K562 (cell line): Measurements from ENCODE around the gene FDX1. TPM values are rescaled to one million over a fixed set of nuclear protein-coding genes. Genes with fewer than 3 reads are reported as not detected.

ENCODE experiments used
- CBX2 ChIP-seq: fragments of 200-600 bp; sonication (generic); IDR thresholded peaks from one replicate; pipeline ENCODE4 v1.6.1; 2012; ENCODE audit warnings: mild to moderate bottlenecking, low read length, inconsistent platforms; ENCODE audit not compliant: insufficient read depth, poor library complexity, severe bottlenecking
- HDAC1 ChIP-seq, 2 experiments: fragments of 450-650 bp; IDR thresholded peaks; 2 replicates each; pipeline ENCODE4 v1.6.1; 2016 to 2017; ENCODE audit warnings: inconsistent platforms in 1 of 2, mild to moderate bottlenecking in 1 of 2, moderate library complexity in 1 of 2
- KDM4B ChIP-seq, 2 experiments: fragments of 450-650 bp in 1 of 2; sonication (generic) in 1 of 2; IDR thresholded peaks; 2 replicates each; pipeline ENCODE4 v1.6.1; 2016 to 2017; ENCODE audit warnings: borderline replicate concordance in 2 of 2, antibody characterized with exemption in 1 of 2, low read depth in 1 of 2, mild to moderate bottlenecking in 1 of 2
- KDM5B ChIP-seq: fragments of 200-600 bp; sonication (generic); IDR thresholded peaks from 2 replicates; pipeline ENCODE4 v1.6.1; 2012; ENCODE audit warnings: low read depth, mild to moderate bottlenecking, moderate library complexity, low read length, control low read depth, inconsistent platforms; ENCODE audit not compliant: insufficient replicate concordance
- NCOA1 ChIP-seq: fragments of 450-650 bp; IDR thresholded peaks from 2 replicates; pipeline ENCODE4 v1.6.1; 2016; ENCODE audit warnings: low read depth
- NFXL1 ChIP-seq: fragments of 450-650 bp; formaldehyde crosslinking; IDR thresholded peaks from 2 replicates; pipeline ENCODE4 v1.4.0; 2021; ENCODE audit warnings: mild to moderate bottlenecking
- RFX7 ChIP-seq: fragments of 250-450 bp; sonication (Bioruptor Pico); IDR thresholded peaks from 2 replicates; pipeline ENCODE4 v1.5.1; 2021; ENCODE audit warnings: mild to moderate bottlenecking
- SAFB2 ChIP-seq: fragments of 200-400 bp; formaldehyde crosslinking; IDR thresholded peaks from 2 replicates; pipeline ENCODE4 v1.6.1; 2018; ENCODE audit warnings: borderline replicate concordance, low read length, low read depth, moderate library complexity; ENCODE audit not compliant: severe bottlenecking
- SMAD1 ChIP-seq: fragments of 150-350 bp; IDR thresholded peaks from 2 replicates; pipeline ENCODE4 v1.6.1; 2014; ENCODE audit warnings: low read length, low read depth; ENCODE audit not compliant: partially characterized antibody
- TBP ChIP-seq: optimal IDR thresholded peaks from 2 replicates; pipeline ENCODE3; 2011; ENCODE audit warnings: low read depth, low read length, improper control_type of control experiment
- ZNF778 ChIP-seq: fragments of 450-650 bp; formaldehyde crosslinking; IDR thresholded peaks from 2 replicates; pipeline ENCODE4 v1.4.0; 2020; ENCODE audit warnings: mild to moderate bottlenecking, moderate library complexity
- polyA plus RNA-seq, 8 experiments: library from polyadenylated mRNA; depleted of rRNA in 4 of 8; stranded (reverse) in 5 of 8; unstranded in 3 of 8; fragments of >200 nt; fragmentation: Nextera tagmentation in 2 of 8; fragmentation: Illumina TruSeq in 1 of 8; extraction: Ambion mirVana in 2 of 8; extraction: Trizol in 1 of 8; gene quantifications; 2 replicates each; pipeline versions ENCODE4 v1.2.1 to v1.2.3, GENCODE V29; 2011 to 2014; ENCODE audit warnings: inconsistent platforms in 1 of 8, missing spikeins in 1 of 8
- total RNA-seq, 7 experiments: library from RNA; depleted of rRNA in 6 of 7; stranded (reverse); fragments of >200 nt in 6 of 7; fragmentation: Illumina TruSeq in 2 of 7; extraction: Trizol in 2 of 7; gene quantifications; 2 replicates each; pipeline versions ENCODE4 v1.2.1 to v1.2.3, GENCODE V29; 2011 to 2021; ENCODE audit warnings: low replicate concordance in 1 of 7
- TF ChIP-seq, protein P1 (sequence below): sonication (generic); formaldehyde crosslinking; IDR thresholded peaks from 2 replicates; pipeline ENCODE4 v1.8.1; 2023; ENCODE audit warnings: mild to moderate bottlenecking, missing genetic modification reagents
- TF ChIP-seq, protein P2 (sequence below), 3 experiments: IDR thresholded peaks in 2 of 3; conservative IDR thresholded peaks in 1 of 3; 2 replicates each; pipeline ENCODE4 v1.5.1; 2011 to 2012; ENCODE audit warnings: low read length in 3 of 3, mild to moderate bottlenecking in 3 of 3, control low read depth in 2 of 3, improper control_type of control experiment in 1 of 3, inconsistent platforms in 1 of 3, low read depth in 1 of 3, mixed read lengths in 1 of 3, moderate library complexity in 1 of 3; ENCODE audit not compliant: insufficient read depth in 2 of 3
- TF ChIP-seq, protein P3 (sequence below): fragments of 250-450 bp; sonication (Bioruptor Pico); IDR thresholded peaks from 2 replicates; pipeline ENCODE4 v1.4.0; 2020; ENCODE audit warnings: mild to moderate bottlenecking, moderate library complexity, borderline replicate concordance
- TF ChIP-seq, protein P4 (sequence below): sonication (generic); formaldehyde crosslinking; IDR thresholded peaks from 2 replicates; pipeline ENCODE4 v1.9.0; 2022; ENCODE audit warnings: mild to moderate bottlenecking, missing genetic modification reagents
- TF ChIP-seq, protein P5 (sequence below): sonication (generic); formaldehyde crosslinking; IDR thresholded peaks from 2 replicates; pipeline ENCODE4 v1.8.0; 2022; ENCODE audit warnings: missing genetic modification reagents, mild to moderate bottlenecking, borderline replicate concordance
- TF ChIP-seq, protein P6 (sequence below): sonication (generic); formaldehyde crosslinking; IDR thresholded peaks from 2 replicates; pipeline ENCODE4 v1.8.0; 2022; ENCODE audit warnings: mild to moderate bottlenecking, missing genetic modification reagents

Gene FDX1
- total and polyA plus RNA-seq, 9 of the 15 experiments (the other 6 are each of a cell fraction or from before 2014, with no cell fraction given): 6.4 to 14.3 (median 11.4) TPM

DNA sequence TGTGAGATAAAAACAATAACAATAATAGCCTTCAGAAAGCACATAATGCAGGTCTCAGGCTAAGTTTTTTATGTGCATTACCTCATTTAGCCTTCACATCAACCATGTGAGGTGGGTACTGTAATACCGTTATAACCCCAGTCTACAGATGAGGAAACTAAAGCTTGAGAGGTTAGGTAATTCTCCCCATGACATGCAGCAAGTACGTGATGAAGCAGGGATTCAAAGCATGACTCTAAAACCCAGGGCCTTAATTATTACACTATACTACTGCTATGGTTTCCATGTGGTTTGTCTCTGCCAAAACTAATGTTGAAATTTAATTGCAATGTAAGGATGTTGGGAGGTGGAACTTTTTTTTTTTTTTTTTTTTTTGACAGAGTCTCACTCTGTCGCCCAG is 37.7 kb upstream of the FDX1 start (continued):
- TF ChIP-seq, protein P1, sequence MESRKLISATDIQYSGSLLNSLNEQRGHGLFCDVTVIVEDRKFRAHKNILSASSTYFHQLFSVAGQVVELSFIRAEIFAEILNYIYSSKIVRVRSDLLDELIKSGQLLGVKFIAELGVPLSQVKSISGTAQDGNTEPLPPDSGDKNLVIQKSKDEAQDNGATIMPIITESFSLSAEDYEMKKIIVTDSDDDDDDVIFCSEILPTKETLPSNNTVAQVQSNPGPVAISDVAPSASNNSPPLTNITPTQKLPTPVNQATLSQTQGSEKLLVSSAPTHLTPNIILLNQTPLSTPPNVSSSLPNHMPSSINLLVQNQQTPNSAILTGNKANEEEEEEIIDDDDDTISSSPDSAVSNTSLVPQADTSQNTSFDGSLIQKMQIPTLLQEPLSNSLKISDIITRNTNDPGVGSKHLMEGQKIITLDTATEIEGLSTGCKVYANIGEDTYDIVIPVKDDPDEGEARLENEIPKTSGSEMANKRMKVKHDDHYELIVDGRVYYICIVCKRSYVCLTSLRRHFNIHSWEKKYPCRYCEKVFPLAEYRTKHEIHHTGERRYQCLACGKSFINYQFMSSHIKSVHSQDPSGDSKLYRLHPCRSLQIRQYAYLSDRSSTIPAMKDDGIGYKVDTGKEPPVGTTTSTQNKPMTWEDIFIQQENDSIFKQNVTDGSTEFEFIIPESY (CRISPR knock-in tag): no peak
- TF ChIP-seq, protein P2, sequence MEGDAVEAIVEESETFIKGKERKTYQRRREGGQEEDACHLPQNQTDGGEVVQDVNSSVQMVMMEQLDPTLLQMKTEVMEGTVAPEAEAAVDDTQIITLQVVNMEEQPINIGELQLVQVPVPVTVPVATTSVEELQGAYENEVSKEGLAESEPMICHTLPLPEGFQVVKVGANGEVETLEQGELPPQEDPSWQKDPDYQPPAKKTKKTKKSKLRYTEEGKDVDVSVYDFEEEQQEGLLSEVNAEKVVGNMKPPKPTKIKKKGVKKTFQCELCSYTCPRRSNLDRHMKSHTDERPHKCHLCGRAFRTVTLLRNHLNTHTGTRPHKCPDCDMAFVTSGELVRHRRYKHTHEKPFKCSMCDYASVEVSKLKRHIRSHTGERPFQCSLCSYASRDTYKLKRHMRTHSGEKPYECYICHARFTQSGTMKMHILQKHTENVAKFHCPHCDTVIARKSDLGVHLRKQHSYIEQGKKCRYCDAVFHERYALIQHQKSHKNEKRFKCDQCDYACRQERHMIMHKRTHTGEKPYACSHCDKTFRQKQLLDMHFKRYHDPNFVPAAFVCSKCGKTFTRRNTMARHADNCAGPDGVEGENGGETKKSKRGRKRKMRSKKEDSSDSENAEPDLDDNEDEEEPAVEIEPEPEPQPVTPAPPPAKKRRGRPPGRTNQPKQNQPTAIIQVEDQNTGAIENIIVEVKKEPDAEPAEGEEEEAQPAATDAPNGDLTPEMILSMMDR (IDR thresholded peaks at IDR 0.05 in 2 of 3, conservative IDR thresholded peaks at IDR 0.05 in 1 of 3; ENCODE audit: insufficient read depth in 2 of 3, low read depth in 1 of 3, low read length in 3 of 3): no peak
- no peak for TF ChIP-seq KDM4B (IDR thresholded peaks at IDR 0.05; ENCODE audit: borderline replicate concordance in 2 of 2, low read depth in 1 of 2)
- no peak for TF ChIP-seq RFX7 (CRISPR knock-in tag)
- TF ChIP-seq HDAC1 (IDR thresholded peaks at IDR 0.05): no peak
- TF ChIP-seq TBP: no peak
- TF ChIP-seq, protein P3, sequence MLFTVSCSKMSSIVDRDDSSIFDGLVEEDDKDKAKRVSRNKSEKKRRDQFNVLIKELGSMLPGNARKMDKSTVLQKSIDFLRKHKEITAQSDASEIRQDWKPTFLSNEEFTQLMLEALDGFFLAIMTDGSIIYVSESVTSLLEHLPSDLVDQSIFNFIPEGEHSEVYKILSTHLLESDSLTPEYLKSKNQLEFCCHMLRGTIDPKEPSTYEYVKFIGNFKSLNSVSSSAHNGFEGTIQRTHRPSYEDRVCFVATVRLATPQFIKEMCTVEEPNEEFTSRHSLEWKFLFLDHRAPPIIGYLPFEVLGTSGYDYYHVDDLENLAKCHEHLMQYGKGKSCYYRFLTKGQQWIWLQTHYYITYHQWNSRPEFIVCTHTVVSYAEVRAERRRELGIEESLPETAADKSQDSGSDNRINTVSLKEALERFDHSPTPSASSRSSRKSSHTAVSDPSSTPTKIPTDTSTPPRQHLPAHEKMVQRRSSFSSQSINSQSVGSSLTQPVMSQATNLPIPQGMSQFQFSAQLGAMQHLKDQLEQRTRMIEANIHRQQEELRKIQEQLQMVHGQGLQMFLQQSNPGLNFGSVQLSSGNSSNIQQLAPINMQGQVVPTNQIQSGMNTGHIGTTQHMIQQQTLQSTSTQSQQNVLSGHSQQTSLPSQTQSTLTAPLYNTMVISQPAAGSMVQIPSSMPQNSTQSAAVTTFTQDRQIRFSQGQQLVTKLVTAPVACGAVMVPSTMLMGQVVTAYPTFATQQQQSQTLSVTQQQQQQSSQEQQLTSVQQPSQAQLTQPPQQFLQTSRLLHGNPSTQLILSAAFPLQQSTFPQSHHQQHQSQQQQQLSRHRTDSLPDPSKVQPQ (CRISPR knock-in tag): no peak
- no peak for TF ChIP-seq SMAD1
- no peak for TF ChIP-seq KDM5B
- TF ChIP-seq NFXL1 (CRISPR knock-in tag): no peak
- TF ChIP-seq SAFB2: no peak
- TF ChIP-seq CBX2: no peak
- TF ChIP-seq, protein P4, sequence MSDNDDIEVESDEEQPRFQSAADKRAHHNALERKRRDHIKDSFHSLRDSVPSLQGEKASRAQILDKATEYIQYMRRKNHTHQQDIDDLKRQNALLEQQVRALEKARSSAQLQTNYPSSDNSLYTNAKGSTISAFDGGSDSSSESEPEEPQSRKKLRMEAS (CRISPR knock-in tag): no peak
- TF ChIP-seq NCOA1: no peak
- TF ChIP-seq, protein P5, sequence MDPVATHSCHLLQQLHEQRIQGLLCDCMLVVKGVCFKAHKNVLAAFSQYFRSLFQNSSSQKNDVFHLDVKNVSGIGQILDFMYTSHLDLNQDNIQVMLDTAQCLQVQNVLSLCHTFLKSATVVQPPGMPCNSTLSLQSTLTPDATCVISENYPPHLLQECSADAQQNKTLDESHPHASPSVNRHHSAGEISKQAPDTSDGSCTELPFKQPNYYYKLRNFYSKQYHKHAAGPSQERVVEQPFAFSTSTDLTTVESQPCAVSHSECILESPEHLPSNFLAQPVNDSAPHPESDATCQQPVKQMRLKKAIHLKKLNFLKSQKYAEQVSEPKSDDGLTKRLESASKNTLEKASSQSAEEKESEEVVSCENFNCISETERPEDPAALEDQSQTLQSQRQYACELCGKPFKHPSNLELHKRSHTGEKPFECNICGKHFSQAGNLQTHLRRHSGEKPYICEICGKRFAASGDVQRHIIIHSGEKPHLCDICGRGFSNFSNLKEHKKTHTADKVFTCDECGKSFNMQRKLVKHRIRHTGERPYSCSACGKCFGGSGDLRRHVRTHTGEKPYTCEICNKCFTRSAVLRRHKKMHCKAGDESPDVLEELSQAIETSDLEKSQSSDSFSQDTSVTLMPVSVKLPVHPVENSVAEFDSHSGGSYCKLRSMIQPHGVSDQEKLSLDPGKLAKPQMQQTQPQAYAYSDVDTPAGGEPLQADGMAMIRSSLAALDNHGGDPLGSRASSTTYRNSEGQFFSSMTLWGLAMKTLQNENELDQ (CRISPR knock-in tag): no peak
- TF ChIP-seq ZNF778: no peak
- TF ChIP-seq, protein P6, sequence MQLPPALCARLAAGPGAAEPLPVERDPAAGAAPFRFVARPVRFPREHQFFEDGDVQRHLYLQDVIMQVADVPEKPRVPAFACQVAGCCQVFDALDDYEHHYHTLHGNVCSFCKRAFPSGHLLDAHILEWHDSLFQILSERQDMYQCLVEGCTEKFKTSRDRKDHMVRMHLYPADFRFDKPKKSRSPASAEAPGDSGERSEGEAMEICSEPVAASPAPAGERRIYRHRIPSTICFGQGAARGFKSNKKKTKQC (CRISPR knock-in tag): no peak
